Mesenchymal stem cell (in vitro differentiated cells and primary cell): Measurements from ENCODE around the gene TRIM46.

Source experiments
- DNase-seq: peaks from one replicate; pipeline ENCODE4 v3.0.0-alpha.2; 2013
- H2AFZ ChIP-seq: one replicate; pipeline ENCODE4 v1.6.1; 2013; ENCODE audit warnings: low read depth, mild to moderate bottlenecking, control low read depth, inconsistent platforms, low read length, moderate library complexity
- H2AK5ac ChIP-seq: 2 replicates; pipeline ENCODE4 v1.6.1; 2013; ENCODE audit warnings: low read length, moderate library complexity, mild to moderate bottlenecking, inconsistent platforms; ENCODE audit not compliant: severe bottlenecking
- H2BK120ac ChIP-seq: one replicate; pipeline ENCODE4 v1.6.1; 2013; ENCODE audit warnings: low read depth, mild to moderate bottlenecking, inconsistent platforms, low read length, moderate library complexity
- H2BK12ac ChIP-seq, 2 experiments: one replicate each; pipeline ENCODE4 v1.6.1; 2013; ENCODE audit warnings: inconsistent platforms in 2 of 2, low read length in 2 of 2, mild to moderate bottlenecking in 2 of 2, moderate library complexity in 2 of 2, control low read depth in 1 of 2
- H2BK15ac ChIP-seq: one replicate; pipeline ENCODE4 v1.6.1; 2013; ENCODE audit warnings: mild to moderate bottlenecking, low read depth, inconsistent platforms; ENCODE audit not compliant: poor library complexity, severe bottlenecking
- H2BK5ac ChIP-seq: 2 replicates; pipeline ENCODE4 v1.6.1; 2013; ENCODE audit warnings: low read depth, mild to moderate bottlenecking, low read length, control low read depth, inconsistent platforms; ENCODE audit not compliant: poor library complexity, severe bottlenecking
- H3K14ac ChIP-seq, 2 experiments: one replicate each; pipeline ENCODE4 v1.6.1; 2013; ENCODE audit warnings: inconsistent platforms in 2 of 2, low read length in 2 of 2, control low read depth in 1 of 2, mild to moderate bottlenecking in 1 of 2, moderate library complexity in 1 of 2
- H3K18ac ChIP-seq, 2 experiments: one replicate each; pipeline ENCODE4 v1.6.1; 2013; ENCODE audit warnings: inconsistent platforms in 2 of 2, low read length in 2 of 2, control low read depth in 1 of 2, low read depth in 1 of 2, mild to moderate bottlenecking in 1 of 2
- H3K23ac ChIP-seq, 2 experiments: one replicate each; pipeline ENCODE4 v1.6.1; 2013; ENCODE audit warnings: inconsistent platforms in 2 of 2, low read length in 2 of 2, mild to moderate bottlenecking in 2 of 2, moderate library complexity in 2 of 2, control low read depth in 1 of 2
- H3K27ac ChIP-seq: 2 replicates; pipeline ENCODE4 v1.5.1; 2013; ENCODE audit warnings: mild to moderate bottlenecking, moderate library complexity, low read length, control low read depth, inconsistent platforms; ENCODE audit not compliant: poor library complexity, severe bottlenecking
- H3K27me3 ChIP-seq, 2 experiments: 2 replicates each; pipeline versions ENCODE4 v1.6.1 to v1.7.0; 2013; ENCODE audit warnings: low read length in 2 of 2, mild to moderate bottlenecking in 2 of 2, moderate library complexity in 2 of 2, control low read depth in 1 of 2, inconsistent platforms in 1 of 2; ENCODE audit not compliant: control insufficient read depth in 1 of 2, insufficient read depth in 1 of 2
- H3K36me3 ChIP-seq, 2 experiments: 2 replicates each; pipeline versions ENCODE4 v1.6.1 to v1.7.0; 2013; ENCODE audit warnings: low read length in 2 of 2, control low read depth in 1 of 2, inconsistent platforms in 1 of 2, low read depth in 1 of 2, mild to moderate bottlenecking in 1 of 2; ENCODE audit not compliant: insufficient read depth in 2 of 2, control insufficient read depth in 1 of 2
- H3K4ac ChIP-seq, 2 experiments: one replicate each; pipeline ENCODE4 v1.6.1; 2013; ENCODE audit warnings: inconsistent platforms in 2 of 2, low read length in 2 of 2, mild to moderate bottlenecking in 2 of 2, moderate library complexity in 2 of 2, control low read depth in 1 of 2, low read depth in 1 of 2
- H3K4me1 ChIP-seq: 2 replicates; pipeline ENCODE4 v1.6.1; 2013; ENCODE audit warnings: low read depth, low read length, control low read depth; ENCODE audit not compliant: control insufficient read depth, insufficient read depth
- H3K4me2 ChIP-seq: 2 replicates; pipeline ENCODE4 v1.6.1; 2013; ENCODE audit warnings: low read length, mild to moderate bottlenecking, inconsistent platforms; ENCODE audit not compliant: poor library complexity, severe bottlenecking
- H3K4me3 ChIP-seq, 2 experiments: 2 replicates each; pipeline versions ENCODE4 v1.5.1 to v1.7.0; 2013; ENCODE audit warnings: low read length in 2 of 2, mild to moderate bottlenecking in 2 of 2, control low read depth in 1 of 2, low read depth in 1 of 2; ENCODE audit not compliant: insufficient read depth in 1 of 2
- H3K79me1 ChIP-seq: replicated peaks from 2 replicates; pipeline ENCODE4 v1.6.1; 2013; ENCODE audit warnings: mild to moderate bottlenecking, control low read depth, low read length, inconsistent platforms; ENCODE audit not compliant: poor library complexity, severe bottlenecking
- H3K9ac ChIP-seq: 2 replicates; pipeline ENCODE4 v1.7.0; 2013; ENCODE audit warnings: mild to moderate bottlenecking, low read length, moderate library complexity
- H3K9me3 ChIP-seq: 2 replicates; pipeline ENCODE4 v1.7.0; 2013; ENCODE audit warnings: mild to moderate bottlenecking, low read length; ENCODE audit not compliant: control insufficient read depth
- H4K8ac ChIP-seq: one replicate; pipeline ENCODE4 v1.6.1; 2013; ENCODE audit warnings: inconsistent platforms, mild to moderate bottlenecking, low read length, moderate library complexity
- H4K91ac ChIP-seq: one replicate; pipeline ENCODE4 v1.6.1; 2013; ENCODE audit warnings: mild to moderate bottlenecking, low read length, inconsistent platforms
- WGBS: methylation state at CpG from one replicate; pipeline ENCODE4 v1.1.7; 2013; ENCODE audit warnings: mixed read lengths; 5-methylcytosine and 5-hydroxymethylcytosine counted together

TRIM46 gene

GRCh38 chr1:155182052-155182550 is 8.5 kb downstream of the TRIM46 start:
- Histone ChIP-seq H2AFZ (no peak overlapping the region), H3K36me3 (peaks cover 43 to 71% of the 10 kb centered on the region in 2 experiments), H2AK5ac (no peak overlapping the region), H2BK15ac (no peak overlapping the region), H3K4ac (no peak overlapping the region), H3K27me3 (no peaks in the 10 kb centered on the region), H3K18ac (no peak overlapping the region), H3K4me1 (peaks cover 17% of the 10 kb centered on the region), H3K27ac (no peak overlapping the region), H3K23ac (no peak overlapping the region), H3K14ac (no peak overlapping the region), H3K4me2 (no peak overlapping the region), H3K9me3 (no peaks in the 10 kb centered on the region), H2BK120ac (no peak overlapping the region), H2BK5ac (no peak overlapping the region), H3K4me3 (no peak overlapping the region), H4K91ac (no peak overlapping the region), H3K9ac (no peak overlapping the region), H2BK12ac (no peak overlapping the region), H4K8ac (no peak overlapping the region), H3K79me1 (peaks cover 11% of the 10 kb centered on the region)
- 93% methylated on average over 6 of the region's 7 CpGs for WGBS
- DNase-seq = no peak

DNA sequence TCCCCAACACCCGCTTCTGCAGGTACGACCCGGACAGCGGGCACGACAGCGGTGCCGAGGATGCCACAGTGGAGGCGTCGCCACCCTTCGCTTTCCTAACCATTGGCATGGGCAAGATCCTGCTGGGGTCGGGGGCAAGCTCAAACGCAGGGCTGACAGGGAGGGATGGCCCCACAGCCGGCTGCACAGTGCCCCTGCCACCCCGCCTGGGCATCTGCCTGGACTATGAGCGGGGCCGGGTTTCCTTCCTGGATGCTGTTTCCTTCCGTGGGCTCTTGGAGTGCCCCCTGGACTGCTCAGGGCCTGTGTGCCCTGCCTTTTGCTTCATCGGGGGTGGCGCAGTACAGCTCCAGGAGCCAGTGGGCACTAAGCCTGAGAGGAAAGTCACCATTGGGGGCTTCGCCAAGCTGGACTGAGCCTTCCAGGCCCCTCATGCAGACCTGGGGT is 10.1 kb downstream of the TRIM46 start:
- H2AK5ac ChIP-seq = no peak overlapping the region
- no peaks in the 10 kb centered on the region for H3K9me3 ChIP-seq
- H3K4me1 ChIP-seq = peaks cover 19% of the 10 kb centered on the region
- no peak overlapping the region for H2BK15ac ChIP-seq
- WGBS = 95% methylated on average over 20 of the region's 20 CpGs
- H3K4me2 ChIP-seq = no peak overlapping the region
- H3K23ac ChIP-seq = no peak overlapping the region
- H2BK5ac ChIP-seq = no peak overlapping the region
- H4K91ac ChIP-seq = no peak overlapping the region
- H4K8ac ChIP-seq = no peak overlapping the region
- peaks cover 29 to 55% of the 10 kb centered on the region in 2 experiments for H3K36me3 ChIP-seq
- no peak overlapping the region for H3K18ac ChIP-seq
- H3K27ac ChIP-seq = no peak overlapping the region
- H2BK12ac ChIP-seq = no peak overlapping the region
- no peak overlapping the region for H3K9ac ChIP-seq
- DNase-seq = no peak
- H3K14ac ChIP-seq = no peak overlapping the region
- H2BK120ac ChIP-seq = no peak overlapping the region
- peaks cover 5% of the 10 kb centered on the region for H3K79me1 ChIP-seq
- H3K4ac ChIP-seq = no peak overlapping the region
- H2AFZ ChIP-seq = no peak overlapping the region
- H3K27me3 ChIP-seq = no peaks in the 10 kb centered on the region
- no peak overlapping the region for H3K4me3 ChIP-seq

DNA sequence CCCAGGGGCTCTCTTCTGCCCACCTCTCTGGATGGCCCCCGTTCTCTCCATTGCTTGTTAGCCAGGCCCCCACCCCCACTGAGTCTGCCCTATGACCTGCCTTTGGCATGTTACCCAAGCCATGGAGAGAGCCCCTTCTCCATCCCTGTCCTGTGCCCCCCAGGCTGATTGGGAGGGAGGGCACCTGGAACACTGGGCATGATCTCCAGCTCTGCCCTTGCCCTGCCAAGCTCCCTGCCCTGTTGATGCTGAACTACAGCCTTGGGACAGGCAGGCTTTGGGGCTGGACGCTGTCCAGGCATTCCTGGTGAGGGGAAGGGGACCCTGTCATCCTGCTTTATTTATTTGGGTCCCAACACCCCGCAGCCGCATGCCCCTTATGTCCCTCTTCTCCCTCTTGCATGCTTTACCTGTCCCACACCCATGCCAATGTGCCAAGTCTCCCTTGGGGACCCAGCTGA is 10.7 kb downstream of the TRIM46 start:
- Histone ChIP-seq H3K27ac (no peak overlapping the region), H4K91ac (no peak overlapping the region), H3K18ac (no peak overlapping the region), H3K27me3 (no peaks in the 10 kb centered on the region), H2BK15ac (no peak overlapping the region), H3K4me2 (no peak overlapping the region), H3K36me3 (peaks cover 25 to 49% of the 10 kb centered on the region in 2 experiments), H3K14ac (no peak overlapping the region), H2BK5ac (no peak overlapping the region), H3K9me3 (no peaks in the 10 kb centered on the region), H4K8ac (no peak overlapping the region), H2AFZ (no peak overlapping the region), H2BK12ac (no peak overlapping the region), H2BK120ac (no peak overlapping the region), H2AK5ac (no peak overlapping the region), H3K4ac (no peak overlapping the region), H3K4me1 (peaks cover 19% of the 10 kb centered on the region), H3K23ac (no peak overlapping the region), H3K9ac (no peak overlapping the region), H3K79me1 (peaks cover 5% of the 10 kb centered on the region), H3K4me3 (no peak overlapping the region)
- WGBS = 97% methylated on average over 4 of the region's 4 CpGs
- no peak for DNase-seq

- Histone ChIP-seq H2BK5ac (no peak overlapping the region), H3K9ac (no peak overlapping the region), H2BK15ac (no peak overlapping the region), H3K18ac (no peak overlapping the region), H2AK5ac (no peak overlapping the region), H3K4me3 (no peak overlapping the region), H3K14ac (no peak overlapping the region), H2AFZ (no peak overlapping the region), H3K27ac (no peak overlapping the region), H3K36me3 (peaks cover 17 to 42% of the 10 kb centered on the region in 2 experiments), H3K4me1 (peaks cover 19% of the 10 kb centered on the region), H3K79me1 (no peaks in the 10 kb centered on the region), H2BK12ac (no peak overlapping the region), H3K4me2 (no peak overlapping the region), H3K9me3 (no peaks in the 10 kb centered on the region), H2BK120ac (no peak overlapping the region), H4K8ac (no peak overlapping the region), H3K4ac (no peak overlapping the region), H3K23ac (no peak overlapping the region), H3K27me3 (no peaks in the 10 kb centered on the region), H4K91ac (no peak overlapping the region)
- 76% methylated on average over 19 of the region's 21 CpGs for WGBS
- no peak for DNase-seq
Measured at GRCh38 chr1:155184835-155185782, 11.5 kb downstream of the TRIM46 start.
